Spleen (tissue), 7 donors: ENCODE data around the gene CHMP4A.

Experiments used
- POLR2A ChIP-seq, 3 donors: fragments of 450-650 bp; IDR thresholded peaks; one replicate each; pipeline ENCODE4 v1.5.1; 2017; ENCODE audit warnings: antibody characterized with exemption in 3 of 3, mild to moderate bottlenecking in 1 of 3
- POLR2AphosphoS5 ChIP-seq, 3 donors: sonication (generic); formaldehyde crosslinking; IDR thresholded peaks; one replicate each; pipeline ENCODE4 v1.5.1; 2017; ENCODE audit warnings: antibody characterized with exemption in 3 of 3
- TF ChIP-seq, protein P1 (sequence below), 11 experiments: fragments of 200-600 bp in 7 of 11; fragments of 450-650 bp in 4 of 11; sonication (generic) in 4 of 11; IDR thresholded peaks in 8 of 11; conservative IDR thresholded peaks in 3 of 11; 1 replicate in 7 of 11; 2 replicates in 4 of 11; pipeline versions ENCODE4 v1.4.0 to v1.8.0; 2016 to 2021; ENCODE audit warnings: antibody characterized with exemption in 11 of 11, inconsistent platforms in 4 of 11, mild to moderate bottlenecking in 1 of 11
- donor health status: DM: no; HTN: no; CAD: no; lungs with moderate emphysema.
- donor health status: DM: no; HTN: no; CAD: no.
- donor health status: DM: no; HTN: no; CAD: no.

DNA sequence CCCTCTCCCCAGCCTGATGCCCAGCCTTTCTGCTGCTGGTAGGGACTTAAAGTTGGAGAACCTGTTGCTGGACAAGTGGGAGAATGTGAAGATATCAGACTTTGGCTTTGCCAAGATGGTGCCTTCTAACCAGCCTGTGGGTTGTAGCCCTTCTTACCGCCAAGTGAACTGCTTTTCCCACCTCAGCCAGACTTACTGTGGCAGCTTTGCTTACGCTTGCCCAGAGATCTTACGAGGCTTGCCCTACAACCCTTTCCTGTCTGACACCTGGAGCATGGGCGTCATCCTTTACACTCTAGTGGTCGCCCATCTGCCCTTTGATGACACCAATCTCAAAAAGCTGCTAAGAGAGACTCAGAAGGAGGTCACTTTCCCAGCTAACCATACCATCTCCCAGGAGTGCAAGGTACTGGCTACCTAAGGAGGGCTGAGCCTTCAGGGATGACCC lies 6.2 kb downstream of the CHMP4A start:
- TF ChIP-seq, protein P1, sequence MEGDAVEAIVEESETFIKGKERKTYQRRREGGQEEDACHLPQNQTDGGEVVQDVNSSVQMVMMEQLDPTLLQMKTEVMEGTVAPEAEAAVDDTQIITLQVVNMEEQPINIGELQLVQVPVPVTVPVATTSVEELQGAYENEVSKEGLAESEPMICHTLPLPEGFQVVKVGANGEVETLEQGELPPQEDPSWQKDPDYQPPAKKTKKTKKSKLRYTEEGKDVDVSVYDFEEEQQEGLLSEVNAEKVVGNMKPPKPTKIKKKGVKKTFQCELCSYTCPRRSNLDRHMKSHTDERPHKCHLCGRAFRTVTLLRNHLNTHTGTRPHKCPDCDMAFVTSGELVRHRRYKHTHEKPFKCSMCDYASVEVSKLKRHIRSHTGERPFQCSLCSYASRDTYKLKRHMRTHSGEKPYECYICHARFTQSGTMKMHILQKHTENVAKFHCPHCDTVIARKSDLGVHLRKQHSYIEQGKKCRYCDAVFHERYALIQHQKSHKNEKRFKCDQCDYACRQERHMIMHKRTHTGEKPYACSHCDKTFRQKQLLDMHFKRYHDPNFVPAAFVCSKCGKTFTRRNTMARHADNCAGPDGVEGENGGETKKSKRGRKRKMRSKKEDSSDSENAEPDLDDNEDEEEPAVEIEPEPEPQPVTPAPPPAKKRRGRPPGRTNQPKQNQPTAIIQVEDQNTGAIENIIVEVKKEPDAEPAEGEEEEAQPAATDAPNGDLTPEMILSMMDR (IDR thresholded peaks at IDR 0.05 in 8 of 11, conservative IDR thresholded peaks at IDR 0.05 in 3 of 11), result no peak
- TF ChIP-seq POLR2A (IDR thresholded peaks at IDR 0.05) (no peak), POLR2AphosphoS5 (IDR thresholded peaks at IDR 0.05) (no peak)
